Activated B cell treated with CpG ODN at 0.5 μM for 24 hours (primary cell): ENCODE measurements around the gene CCDC81. TPM values are rescaled to one million over a fixed set of nuclear protein-coding genes. Genes with fewer than 3 reads are reported as not detected.

Experiments
- ATAC-seq: fragments of 200-7000 bp; cut with Tn5 transposase; one replicate; pipeline ENCODE4 v1.10.0; 2021; ENCODE audit warnings: low read depth, mild to moderate bottlenecking, moderate library complexity
- CTCF ChIA-PET: fragments of 350-600 bp; sonication (Branson Sonifier 250); formaldehyde crosslinking; loops from one replicate; lab custom pipeline; 2021; ENCODE audit warnings: antibody characterized with exemption; lab: Charles Lee
- POLR2A ChIA-PET: fragments of 350-600 bp; sonication (Branson Sonifier 250); formaldehyde crosslinking; loops from one replicate; lab custom pipeline; 2021; ENCODE audit warnings: antibody characterized with exemption; lab: Charles Lee
- DNase-seq: peaks from one replicate; pipeline ENCODE4 v3.0.0; 2022
- H3K27ac Mint-ChIP-seq: one replicate; pipeline ENCODE4 v1.8.0; 2020; ENCODE audit warnings: mixed read lengths
- H3K27me3 Mint-ChIP-seq: one replicate; pipeline ENCODE4 v1.8.0; 2021; ENCODE audit warnings: mixed read lengths
- H3K36me3 Mint-ChIP-seq: one replicate; pipeline ENCODE4 v1.8.0; 2021; ENCODE audit warnings: low read depth, mixed read lengths
- H3K4me1 Mint-ChIP-seq: one replicate; pipeline ENCODE4 v1.8.0; 2021; ENCODE audit warnings: mixed read lengths
- H3K4me3 Mint-ChIP-seq: one replicate; pipeline ENCODE4 v1.8.0; 2020; ENCODE audit warnings: mild to moderate bottlenecking, mixed read lengths
- H3K9me3 Mint-ChIP-seq: one replicate; pipeline ENCODE4 v1.8.0; 2020; ENCODE audit warnings: mixed read lengths
- CTCF ChIP-seq: fragments of 200-600 bp; IDR thresholded peaks from one replicate; pipeline ENCODE4 v1.8.0; 2022; ENCODE audit warnings: antibody characterized with exemption, mild to moderate bottlenecking
- intact Hi-C: fragments of 100-400 bp; cut with micrococcal nuclease; formaldehyde crosslinking; loops from one replicate; pipeline ENCODE4 v1.15.1; 2024
- total RNA-seq: library from RNA; stranded (reverse); gene quantifications from 2 replicates; pipeline ENCODE4 v1.2.3, GENCODE V29; 2022

The CCDC81 gene
- total RNA-seq, 1 donor from 2014 or later, result 0.82 TPM

DNA sequence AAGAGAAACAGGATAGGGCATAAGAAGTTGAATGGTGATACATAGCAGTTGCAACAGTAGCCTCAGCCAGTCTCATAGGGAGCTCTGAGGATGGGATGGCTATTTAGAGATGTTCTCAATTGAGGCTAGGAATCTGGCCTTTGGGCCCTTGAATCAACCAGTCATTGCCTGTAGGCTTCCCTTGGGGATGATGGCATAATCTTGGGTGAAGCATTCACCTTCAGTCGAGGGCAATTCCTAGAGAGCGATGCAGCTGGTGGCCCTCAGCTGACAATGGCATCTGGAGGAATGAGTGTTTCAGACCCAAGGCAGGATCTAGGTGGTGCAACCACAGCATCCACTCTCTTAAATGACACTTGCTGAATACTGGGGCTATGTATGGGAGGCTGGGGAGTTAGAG, 61.0 kb downstream of the CCDC81 start:
- Mint-ChIP-seq H3K27ac (no peak overlapping the region), H3K27me3 (no peaks in the 10 kb centered on the region), H3K36me3 (no peaks in the 10 kb centered on the region), H3K9me3 (no peaks in the 10 kb centered on the region), H3K4me3 (no peak overlapping the region), H3K4me1 (no peaks in the 10 kb centered on the region)
- ChIA-PET CTCF (no interaction called here), POLR2A (no interaction called here)
- no peak for DNase-seq
- intact Hi-C loops, result no loop called here
- ATAC-seq, result no peak
- TF ChIP-seq CTCF, result no peak

- TF ChIP-seq CTCF, result no peak
- ChIA-PET CTCF (interaction anchor here (1.2 kb wide), 1 partner anchor 10 kb away, joined by 3 read pairs; no protein-coding TSS in a partner anchor), POLR2A (no interaction called here)
- intact Hi-C loops, result no loop called here
- Mint-ChIP-seq H3K27ac (no peak overlapping the region), H3K4me3 (no peak overlapping the region), H3K4me1 (no peaks in the 10 kb centered on the region), H3K9me3 (no peaks in the 10 kb centered on the region), H3K36me3 (no peaks in the 10 kb centered on the region), H3K27me3 (no peaks in the 10 kb centered on the region)
- DNase-seq, result no peak
- ATAC-seq, result no peak
These were observed 64.0 kb downstream of the CCDC81 start for GRCh38 chr11:86438685-86439084.

GRCh38 chr11:86440305-86440716, 65.6 kb downstream of the CCDC81 start:
- H3K27me3 Mint-ChIP-seq, result no peaks in the 10 kb centered on the region
- CTCF ChIA-PET, result no interaction called here
- H3K36me3 Mint-ChIP-seq, result no peaks in the 10 kb centered on the region
- ATAC-seq (no peak), DNase-seq (no peak)
- intact Hi-C loops, result no loop called here
- H3K27ac Mint-ChIP-seq, result no peak overlapping the region
- POLR2A ChIA-PET, result no interaction called here
- no peak overlapping the region for H3K4me3 Mint-ChIP-seq
- H3K9me3 Mint-ChIP-seq, result no peaks in the 10 kb centered on the region
- no peak for TF ChIP-seq CTCF
- no peaks in the 10 kb centered on the region for H3K4me1 Mint-ChIP-seq

- no peak for TF ChIP-seq CTCF
- Mint-ChIP-seq H3K4me1 (no peaks in the 10 kb centered on the region), H3K27me3 (no peaks in the 10 kb centered on the region), H3K36me3 (no peaks in the 10 kb centered on the region), H3K4me3 (no peak overlapping the region), H3K27ac (no peak overlapping the region), H3K9me3 (no peaks in the 10 kb centered on the region)
- no peak for DNase-seq
- intact Hi-C loops, result no loop called here
- no peak for ATAC-seq
- CTCF ChIA-PET, result no interaction called here
- POLR2A ChIA-PET, result no interaction called here
These were observed 66.2 kb downstream of the CCDC81 start for GRCh38 chr11:86440843-86441242.

DNA sequence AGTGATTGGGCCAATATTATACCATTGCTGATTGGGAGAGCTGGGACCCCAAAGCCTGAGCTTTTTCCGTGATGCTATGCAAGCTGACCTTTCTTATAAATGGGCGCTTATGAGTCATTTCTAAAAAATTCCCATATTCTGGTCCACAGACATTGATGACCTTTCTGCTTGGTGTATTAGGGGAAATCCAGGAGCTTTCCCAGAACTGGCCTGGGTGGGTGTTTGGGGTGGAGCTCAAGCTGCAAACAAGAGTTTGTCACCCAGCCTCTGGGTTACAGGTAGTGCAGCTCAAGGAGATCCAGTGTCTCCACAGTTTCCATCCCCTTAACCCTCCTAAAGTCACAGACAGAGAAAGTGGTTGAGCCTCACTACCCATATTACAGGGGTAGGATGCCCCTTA, 67.7 kb downstream of the CCDC81 start:
- Mint-ChIP-seq H3K27ac (no peak overlapping the region), H3K4me3 (no peak overlapping the region), H3K27me3 (no peaks in the 10 kb centered on the region), H3K9me3 (no peaks in the 10 kb centered on the region), H3K36me3 (no peaks in the 10 kb centered on the region), H3K4me1 (no peaks in the 10 kb centered on the region)
- POLR2A ChIA-PET, result no interaction called here
- no peak for TF ChIP-seq CTCF
- CTCF ChIA-PET, result interaction anchor here (1.3 kb wide), 1 partner anchor 401 kb away, joined by 3 read pairs; no protein-coding TSS in a partner anchor
- ATAC-seq (no peak), DNase-seq (no peak)
- intact Hi-C loops, result no loop called here
